T-helper 9 cell (primary cell): ENCODE results near the gene AQP12A.

Source experiments
- DNase-seq: peaks from one replicate; pipeline ENCODE4 v3.0.0-alpha.2; 2020

AQP12A gene

GRCh38 chr2:240711701-240712100 is 20.0 kb downstream of the AQP12A start:
- DNase-seq: no peak

- DNase-seq: no peak
Observed at GRCh38 chr2:240712121-240712520, 20.5 kb downstream of the AQP12A start.

GRCh38 chr2:240713071-240713927 is 21.6 kb downstream of the AQP12A start:
- no peak for DNase-seq

- no peak for DNase-seq
Observed at GRCh38 chr2:240713928-240714746, 22.5 kb downstream of the AQP12A start.

- no peak for DNase-seq
Observed at GRCh38 chr2:240714747-240715725, 23.4 kb downstream of the AQP12A start.

GRCh38 chr2:240716130-240716798 is 24.6 kb downstream of the AQP12A start:
- DNase-seq: no peak

GRCh38 chr2:240717181-240717641 is 25.5 kb downstream of the AQP12A start:
- no peak for DNase-seq

- no peak for DNase-seq
Observed at GRCh38 chr2:240717681-240718581, 26.3 kb downstream of the AQP12A start.

- no peak for DNase-seq
Observed at GRCh38 chr2:240718896-240719490, 27.3 kb downstream of the AQP12A start.

- no peak for DNase-seq
Observed at GRCh38 chr2:240719676-240720545, 28.2 kb downstream of the AQP12A start.

- no peak for DNase-seq
Observed at GRCh38 chr2:240720686-240721595, 29.3 kb downstream of the AQP12A start.

- no peak for DNase-seq
Observed at GRCh38 chr2:240721596-240722180, 30.0 kb downstream of the AQP12A start.

GRCh38 chr2:240722376-240722775 is 30.7 kb downstream of the AQP12A start:
- no peak for DNase-seq

GRCh38 chr2:240722796-240723735 is 31.4 kb downstream of the AQP12A start:
- no peak for DNase-seq

- DNase-seq: no peak
Observed at GRCh38 chr2:240723851-240724250, 32.2 kb downstream of the AQP12A start.

- no peak for DNase-seq
Observed at GRCh38 chr2:240724431-240724830, 32.8 kb downstream of the AQP12A start.

GRCh38 chr2:240725266-240725665 is 33.6 kb downstream of the AQP12A start:
- no peak for DNase-seq
